Measurements from ENCODE around the gene RHOH. TPM values are rescaled to one million over a fixed set of nuclear protein-coding genes. Genes with fewer than 3 reads are reported as not detected.

Gene RHOH
- total and polyA plus RNA-seq, 9 of the 15 experiments (the other 6 are each of a cell fraction or from before 2014, with no cell fraction given), result 14.3 to 37.7 (median 23.2) TPM

DNA sequence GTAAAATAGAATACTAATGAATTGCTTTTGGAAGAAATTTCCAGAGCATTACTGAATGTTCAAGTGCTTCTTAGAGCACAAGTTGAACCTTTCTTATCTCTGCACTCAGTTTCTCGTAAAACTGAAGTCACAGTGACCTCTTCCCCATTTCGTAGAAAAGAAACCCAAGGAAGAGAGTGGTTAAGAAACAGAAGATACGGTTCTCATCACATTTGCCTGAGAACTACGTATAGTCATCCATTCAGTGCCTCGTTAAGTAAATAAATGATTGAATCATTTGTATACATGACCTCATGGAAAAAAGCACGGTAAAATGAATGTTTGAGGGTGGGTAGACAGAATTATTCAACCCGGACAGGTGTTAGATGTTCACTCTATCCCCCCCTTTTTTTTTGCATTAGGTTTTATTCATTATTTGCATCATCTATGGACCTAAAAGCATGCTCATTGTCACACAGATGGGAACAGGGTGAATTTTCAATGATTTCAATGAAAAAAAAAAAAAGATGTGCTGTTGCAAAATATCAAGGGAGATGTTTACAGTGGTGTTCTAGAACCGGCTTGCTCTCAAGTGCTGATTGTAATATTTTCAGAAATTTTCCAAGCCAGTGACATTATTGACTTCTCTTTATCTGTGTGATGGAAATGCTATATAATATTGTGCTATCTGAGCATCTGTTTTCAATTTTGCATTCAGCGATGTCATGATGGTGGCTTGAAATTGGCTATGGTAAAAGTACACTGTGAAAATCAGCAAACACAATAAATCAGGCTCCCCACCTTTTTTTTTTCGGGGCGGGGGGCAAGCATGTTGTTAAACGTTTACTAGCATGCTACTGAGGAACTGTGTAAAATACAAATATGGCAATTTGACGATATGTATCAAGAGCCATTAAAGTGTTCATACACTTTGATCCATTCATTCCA, 4.3 kb downstream of the RHOH start (continued):
- no peak for TF ChIP-seq ZNF282 (CRISPR knock-in tag; IDR thresholded peaks at IDR 0.05)
- no peak for TF ChIP-seq XRCC5 (IDR thresholded peaks at IDR 0.05; ENCODE audit: low read depth, low read length)
- TF ChIP-seq HDAC1 (IDR thresholded peaks at IDR 0.05), result peak in 1 of 2 experiments; percentile 50; a peak in 1 of 4 replicates
- no peak for TF ChIP-seq ZC3H11A (IDR thresholded peaks at IDR 0.05; ENCODE audit: low read depth, low read length)
- TF ChIP-seq, protein P1, sequence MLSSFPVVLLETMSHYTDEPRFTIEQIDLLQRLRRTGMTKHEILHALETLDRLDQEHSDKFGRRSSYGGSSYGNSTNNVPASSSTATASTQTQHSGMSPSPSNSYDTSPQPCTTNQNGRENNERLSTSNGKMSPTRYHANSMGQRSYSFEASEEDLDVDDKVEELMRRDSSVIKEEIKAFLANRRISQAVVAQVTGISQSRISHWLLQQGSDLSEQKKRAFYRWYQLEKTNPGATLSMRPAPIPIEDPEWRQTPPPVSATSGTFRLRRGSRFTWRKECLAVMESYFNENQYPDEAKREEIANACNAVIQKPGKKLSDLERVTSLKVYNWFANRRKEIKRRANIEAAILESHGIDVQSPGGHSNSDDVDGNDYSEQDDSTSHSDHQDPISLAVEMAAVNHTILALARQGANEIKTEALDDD (IDR thresholded peaks at IDR 0.05), result peak; percentile 59; the same call in 1 of the 2 replicates
- no peak for TF ChIP-seq ZFX (CRISPR knock-in tag; IDR thresholded peaks at IDR 0.05)
- TF ChIP-seq, protein P2, sequence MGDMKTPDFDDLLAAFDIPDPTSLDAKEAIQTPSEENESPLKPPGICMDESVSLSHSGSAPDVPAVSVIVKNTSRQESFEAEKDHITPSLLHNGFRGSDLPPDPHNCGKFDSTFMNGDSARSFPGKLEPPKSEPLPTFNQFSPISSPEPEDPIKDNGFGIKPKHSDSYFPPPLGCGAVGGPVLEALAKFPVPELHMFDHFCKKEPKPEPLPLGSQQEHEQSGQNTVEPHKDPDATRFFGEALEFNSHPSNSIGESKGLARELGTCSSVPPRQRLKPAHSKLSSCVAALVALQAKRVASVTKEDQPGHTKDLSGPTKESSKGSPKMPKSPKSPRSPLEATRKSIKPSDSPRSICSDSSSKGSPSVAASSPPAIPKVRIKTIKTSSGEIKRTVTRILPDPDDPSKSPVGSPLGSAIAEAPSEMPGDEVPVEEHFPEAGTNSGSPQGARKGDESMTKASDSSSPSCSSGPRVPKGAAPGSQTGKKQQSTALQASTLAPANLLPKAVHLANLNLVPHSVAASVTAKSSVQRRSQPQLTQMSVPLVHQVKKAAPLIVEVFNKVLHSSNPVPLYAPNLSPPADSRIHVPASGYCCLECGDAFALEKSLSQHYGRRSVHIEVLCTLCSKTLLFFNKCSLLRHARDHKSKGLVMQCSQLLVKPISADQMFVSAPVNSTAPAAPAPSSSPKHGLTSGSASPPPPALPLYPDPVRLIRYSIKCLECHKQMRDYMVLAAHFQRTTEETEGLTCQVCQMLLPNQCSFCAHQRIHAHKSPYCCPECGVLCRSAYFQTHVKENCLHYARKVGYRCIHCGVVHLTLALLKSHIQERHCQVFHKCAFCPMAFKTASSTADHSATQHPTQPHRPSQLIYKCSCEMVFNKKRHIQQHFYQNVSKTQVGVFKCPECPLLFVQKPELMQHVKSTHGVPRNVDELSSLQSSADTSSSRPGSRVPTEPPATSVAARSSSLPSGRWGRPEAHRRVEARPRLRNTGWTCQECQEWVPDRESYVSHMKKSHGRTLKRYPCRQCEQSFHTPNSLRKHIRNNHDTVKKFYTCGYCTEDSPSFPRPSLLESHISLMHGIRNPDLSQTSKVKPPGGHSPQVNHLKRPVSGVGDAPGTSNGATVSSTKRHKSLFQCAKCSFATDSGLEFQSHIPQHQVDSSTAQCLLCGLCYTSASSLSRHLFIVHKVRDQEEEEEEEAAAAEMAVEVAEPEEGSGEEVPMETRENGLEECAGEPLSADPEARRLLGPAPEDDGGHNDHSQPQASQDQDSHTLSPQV (IDR thresholded peaks at IDR 0.05), result peak; percentile 57
- TF ChIP-seq GTF2E2 (tag; IDR thresholded peaks at IDR 0.05), result 0 out of 2 replicates have a peak, but pooled peaks have one; percentile 44
- TF ChIP-seq TAF1 (IDR thresholded peaks at IDR 0.05; ENCODE audit: control insufficient read depth, extremely low read depth, insufficient read depth, low read length, severe bottlenecking), result no peak
- TF ChIP-seq TRIM24 (IDR thresholded peaks at IDR 0.05), result no peak
- TF ChIP-seq, protein P3, sequence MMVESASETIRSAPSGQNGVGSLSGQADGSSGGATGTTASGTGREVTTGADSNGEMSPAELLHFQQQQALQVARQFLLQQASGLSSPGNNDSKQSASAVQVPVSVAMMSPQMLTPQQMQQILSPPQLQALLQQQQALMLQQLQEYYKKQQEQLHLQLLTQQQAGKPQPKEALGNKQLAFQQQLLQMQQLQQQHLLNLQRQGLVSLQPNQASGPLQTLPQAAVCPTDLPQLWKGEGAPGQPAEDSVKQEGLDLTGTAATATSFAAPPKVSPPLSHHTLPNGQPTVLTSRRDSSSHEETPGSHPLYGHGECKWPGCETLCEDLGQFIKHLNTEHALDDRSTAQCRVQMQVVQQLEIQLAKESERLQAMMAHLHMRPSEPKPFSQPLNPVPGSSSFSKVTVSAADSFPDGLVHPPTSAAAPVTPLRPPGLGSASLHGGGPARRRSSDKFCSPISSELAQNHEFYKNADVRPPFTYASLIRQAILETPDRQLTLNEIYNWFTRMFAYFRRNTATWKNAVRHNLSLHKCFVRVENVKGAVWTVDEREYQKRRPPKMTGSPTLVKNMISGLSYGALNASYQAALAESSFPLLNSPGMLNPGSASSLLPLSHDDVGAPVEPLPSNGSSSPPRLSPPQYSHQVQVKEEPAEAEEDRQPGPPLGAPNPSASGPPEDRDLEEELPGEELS (CRISPR knock-in tag; IDR thresholded peaks at IDR 0.05; ENCODE audit: borderline replicate concordance), result no peak
- TF ChIP-seq TCF7 (IDR thresholded peaks at IDR 0.05; ENCODE audit: borderline replicate concordance), result no peak
- TF ChIP-seq ZNF764 (CRISPR knock-in tag; IDR thresholded peaks at IDR 0.05; ENCODE audit: low read depth), result no peak
- TF ChIP-seq SMARCA5 (IDR thresholded peaks at IDR 0.05), result no peak
- peak; percentile 56 for TF ChIP-seq TAF9B (IDR thresholded peaks at IDR 0.05; ENCODE audit: partially characterized antibody)
- TF ChIP-seq PURB (CRISPR knock-in tag; IDR thresholded peaks at IDR 0.05; ENCODE audit: low read depth), result no peak
- TF ChIP-seq, protein P4, sequence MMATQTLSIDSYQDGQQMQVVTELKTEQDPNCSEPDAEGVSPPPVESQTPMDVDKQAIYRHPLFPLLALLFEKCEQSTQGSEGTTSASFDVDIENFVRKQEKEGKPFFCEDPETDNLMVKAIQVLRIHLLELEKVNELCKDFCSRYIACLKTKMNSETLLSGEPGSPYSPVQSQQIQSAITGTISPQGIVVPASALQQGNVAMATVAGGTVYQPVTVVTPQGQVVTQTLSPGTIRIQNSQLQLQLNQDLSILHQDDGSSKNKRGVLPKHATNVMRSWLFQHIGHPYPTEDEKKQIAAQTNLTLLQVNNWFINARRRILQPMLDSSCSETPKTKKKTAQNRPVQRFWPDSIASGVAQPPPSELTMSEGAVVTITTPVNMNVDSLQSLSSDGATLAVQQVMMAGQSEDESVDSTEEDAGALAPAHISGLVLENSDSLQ (IDR thresholded peaks at IDR 0.05), result no peak
- no peak for TF ChIP-seq LCOR (CRISPR knock-in tag; IDR thresholded peaks at IDR 0.05)

All from K562 (cell line).